Lung (tissue), 12 donors: Measurements from ENCODE around the gene TGM1. TPM values are rescaled to one million over a fixed set of nuclear protein-coding genes. Genes with fewer than 3 reads are reported as not detected.

Source experiments
- ATAC-seq: fragments of 200-7000 bp; cut with Tn5 transposase; one replicate; pipeline ENCODE4 v1.9.1; 2020; ENCODE audit warnings: moderate number of reproducible peaks; ENCODE audit not compliant: insufficient read depth, low FRiP score
- DNase-seq, 3 donors: peaks; one replicate each; pipeline ENCODE4 v3.0.0-alpha.2; 2013 to 2017
- H3K27ac ChIP-seq, 2 donors: one replicate each; pipeline ENCODE4 v1.5.1; 2013; ENCODE audit warnings: mild to moderate bottlenecking in 2 of 2, moderate library complexity in 2 of 2, control low read depth in 1 of 2, inconsistent platforms in 1 of 2, low read depth in 1 of 2, low read length in 1 of 2
- H3K27me3 ChIP-seq, 3 donors: one replicate each; pipeline ENCODE4 v1.5.1; 2013; ENCODE audit warnings: low read length in 2 of 3; ENCODE audit not compliant: control insufficient read depth in 3 of 3, insufficient read depth in 3 of 3
- H3K36me3 ChIP-seq, 4 donors: one replicate each; pipeline ENCODE4 v1.5.1; 2013; ENCODE audit warnings: low read length in 4 of 4, mild to moderate bottlenecking in 1 of 4, moderate library complexity in 1 of 4; ENCODE audit not compliant: control insufficient read depth in 4 of 4, insufficient read depth in 4 of 4
- H3K4me1 ChIP-seq, 5 donors: one replicate each; pipeline ENCODE4 v1.5.1; 2013; ENCODE audit warnings: low read length in 5 of 5, mild to moderate bottlenecking in 2 of 5, moderate library complexity in 1 of 5; ENCODE audit not compliant: control insufficient read depth in 5 of 5, insufficient read depth in 5 of 5
- H3K4me3 ChIP-seq: one replicate; pipeline ENCODE4 v1.5.1; 2013; ENCODE audit warnings: mild to moderate bottlenecking, control low read depth, moderate library complexity
- H3K9ac ChIP-seq, 2 donors: one replicate each; pipeline ENCODE4 v1.5.1; 2013; ENCODE audit warnings: low read length in 2 of 2, control low read depth in 1 of 2; ENCODE audit not compliant: insufficient read depth in 1 of 2
- H3K9me3 ChIP-seq, 4 donors: one replicate each; pipeline ENCODE4 v1.5.1; 2013; ENCODE audit warnings: low read length in 3 of 4, mild to moderate bottlenecking in 1 of 4, moderate library complexity in 1 of 4; ENCODE audit not compliant: control insufficient read depth in 4 of 4, insufficient read depth in 3 of 4
- CTCF ChIP-seq: IDR thresholded peaks from 2 replicates; pipeline ENCODE4 v1.5.1; 2012; ENCODE audit warnings: mild to moderate bottlenecking; ENCODE audit errors: control extremely low read depth, extremely low read depth
- WGBS, 2 donors: extraction: QIAGEN DNeasy Blood & Tissue Kit; methylation state at CpG; one replicate each; pipeline ENCODE4 v1.1.7; 2013; 5-methylcytosine and 5-hydroxymethylcytosine counted together
- polyA plus RNA-seq, 2 donors: library from polyadenylated mRNA; stranded (reverse); fragments of 200-250 nt; gene quantifications; one replicate each; pipeline ENCODE4 v1.2.1, GENCODE V29; 2013
- total RNA-seq, 2 donors: library from RNA; depleted of rRNA in 1 of 2; stranded (reverse); fragments of >200 nt in 1 of 2; gene quantifications; one replicate each; pipeline ENCODE4 v1.2.1, GENCODE V29; 2014 to 2021
- donor health status: control.
- donor health status: control.
- donor health status: Bipolar disorder and iron deficiency.
- donor health status: healthy.
- donor health status: DM: yes; HTN: yes; CAD: no.

TGM1 gene
- total and polyA plus RNA-seq, 4 donors = 1.9 to 11.3 (median 9.3) TPM

DNA sequence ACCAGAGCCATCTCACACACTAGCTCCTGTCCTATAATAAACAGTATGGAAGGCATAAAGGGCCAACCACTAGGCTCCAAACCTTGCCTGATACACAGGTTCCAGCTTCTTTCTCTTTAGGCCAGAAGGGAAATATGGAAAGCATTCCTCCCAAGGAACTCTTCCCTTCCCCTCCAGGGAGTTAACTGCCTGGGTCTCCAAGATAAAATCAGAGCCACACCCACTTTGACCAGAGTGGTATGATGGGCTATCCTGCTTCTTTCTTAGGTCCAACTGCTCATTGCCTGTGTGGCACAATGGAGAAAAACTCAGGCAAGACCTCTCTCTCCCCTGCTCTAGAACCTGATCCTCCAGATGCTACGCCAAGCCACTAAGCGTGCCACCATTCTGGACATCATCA lies 55.4 kb downstream of the TGM1 start:
- H3K4me3 ChIP-seq = no peak overlapping the region
- H3K9ac ChIP-seq = no peak overlapping the region

GRCh38 chr14:24207104-24207551 lies 55.8 kb downstream of the TGM1 start:
- TF ChIP-seq CTCF = no peak
- Histone ChIP-seq H3K4me3 (no peak overlapping the region), H3K4me1 (peaks cover 0 to under 1% (median 0%) of the 10 kb centered on the region in 5 donors), H3K9me3 (no peaks in the 10 kb centered on the region), H3K27ac (no peak overlapping the region), H3K36me3 (peaks cover 9 to 48% (median 44%) of the 10 kb centered on the region in 4 donors), H3K27me3 (no peaks in the 10 kb centered on the region), H3K9ac (no peak overlapping the region)
- ATAC-seq (no peak), DNase-seq (no peak)
- 94 to 98% methylated on average over 5 of the region's 5 CpGs for WGBS, 2 donors

More for the DNA sequence above, 55.4 kb downstream of the TGM1 start:
- Histone ChIP-seq H3K9me3 (no peaks in the 10 kb centered on the region), H3K27me3 (no peaks in the 10 kb centered on the region), H3K36me3 (peaks cover 9 to 46% (median 44%) of the 10 kb centered on the region in 4 donors), H3K27ac (no peak overlapping the region), H3K4me1 (peaks cover 0 to 3% (median 0%) of the 10 kb centered on the region in 5 donors)
- no peak for DNase-seq
- TF ChIP-seq CTCF = no peak
- ATAC-seq = no peak
- 99 to 100% methylated on average over 2 of the region's 2 CpGs for WGBS, 2 donors

DNA sequence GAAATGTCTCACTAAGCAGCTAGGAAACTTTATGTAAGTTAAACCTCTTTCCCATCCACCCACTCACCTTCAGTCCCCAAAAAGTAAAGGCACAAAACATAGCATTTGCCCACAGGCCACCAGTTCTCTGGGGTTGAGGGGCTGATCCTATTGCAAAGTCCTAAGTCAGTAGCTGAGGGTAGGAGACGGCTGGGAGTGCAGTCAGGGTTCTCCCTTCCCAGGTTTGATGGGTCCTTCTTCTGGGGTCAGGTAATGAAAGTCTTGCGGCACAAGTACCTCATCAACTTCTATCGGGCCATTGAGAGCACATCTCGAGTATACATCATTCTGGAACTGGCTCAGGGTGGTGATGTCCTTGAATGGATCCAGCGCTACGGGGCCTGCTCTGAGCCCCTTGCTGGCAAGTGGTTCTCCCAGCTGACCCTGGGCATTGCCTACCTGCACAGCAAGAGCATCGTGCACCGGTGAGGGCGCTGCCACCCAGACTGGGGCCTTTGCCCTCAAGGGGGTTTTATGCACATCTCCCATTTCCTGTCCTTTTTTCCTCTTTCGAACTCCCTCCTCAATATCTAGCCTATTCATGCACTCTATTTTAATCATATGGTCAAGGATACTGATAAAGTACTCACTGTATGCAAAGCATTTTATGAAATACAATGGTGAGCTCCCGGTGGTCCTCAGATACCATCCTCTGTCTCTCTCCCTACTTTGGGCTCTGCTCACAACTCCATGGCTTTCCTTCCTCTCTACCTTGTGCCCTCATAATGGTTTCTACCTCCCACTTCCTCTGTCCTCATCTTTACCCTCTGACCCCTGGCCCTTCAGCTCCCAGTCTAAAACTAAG lies 56.5 kb downstream of the TGM1 start:
- Histone ChIP-seq H3K27ac (no peak overlapping the region), H3K4me1 (no peaks in the 10 kb centered on the region), H3K9ac (no peak overlapping the region), H3K36me3 (peaks cover 9 to 52% (median 45%) of the 10 kb centered on the region in 4 donors), H3K9me3 (no peaks in the 10 kb centered on the region), H3K4me3 (no peak overlapping the region), H3K27me3 (no peaks in the 10 kb centered on the region)
- no peak for DNase-seq
- WGBS, 2 donors = 99% methylated on average over 11 of the region's 11 CpGs
- no peak for ATAC-seq
- no peak for TF ChIP-seq CTCF
